ENCODE results near the gene CCDC136. TPM values are rescaled to one million over a fixed set of nuclear protein-coding genes. Genes with fewer than 3 reads are reported as not detected.

CCDC136 gene
- total and polyA plus RNA-seq, 2 experiments from 2014 or later = 27.1 to 55.7 TPM

- Mint-ChIP-seq H3K27ac (no peak overlapping the region), H3K9me3 (no peaks in the 10 kb centered on the region), H3K36me3 (ENCODE audit: low read depth) (peaks cover 32% of the 10 kb centered on the region), H3K4me3 (no peak overlapping the region), H3K4me1 (peaks cover 40% of the 10 kb centered on the region), H3K27me3 (ENCODE audit: insufficient read depth, low read depth, poor library complexity) (peaks cover 13% of the 10 kb centered on the region)
- peak overlapping the region; percentile 92 for H3K4me2 ChIP-seq
- no peaks in the 10 kb centered on the region for H3K27me3 ChIP-seq (ENCODE audit: insufficient read depth)
- 0 out of 2 replicates have a peak, but pooled peaks cover 6% of the 10 kb centered on the region for H3K36me3 ChIP-seq (ENCODE audit: insufficient read depth)
- no peak overlapping the region for H3K27ac ChIP-seq (ENCODE audit: low read depth)
- H3K79me2 ChIP-seq (replicated peaks; ENCODE audit: insufficient read depth) = no peaks in the 10 kb centered on the region
- ATAC-seq = no peak
- no peak overlapping the region for H2AFZ ChIP-seq
- TF ChIP-seq CREB1 (CRISPR knock-in tag; IDR thresholded peaks at IDR 0.05; ENCODE audit: low read depth) = no peak
- TF ChIP-seq ETS1 (IDR thresholded peaks at IDR 0.05) = no peak
- no peak for TF ChIP-seq ZNF114 (CRISPR knock-in tag; IDR thresholded peaks at IDR 0.05)
- TF ChIP-seq EZH2 (IDR thresholded peaks at IDR 0.05; ENCODE audit: low read depth, unreplicated experiment) = no peak
- no peak for TF ChIP-seq NANOG (IDR thresholded peaks at IDR 0.05; ENCODE audit: borderline replicate concordance)
- no peak for TF ChIP-seq ZNF462 (CRISPR knock-in tag; IDR thresholded peaks at IDR 0.05)
- TF ChIP-seq CTCF (conservative IDR thresholded peaks at IDR 0.05; ENCODE audit: low read depth in 2 of 2) = no peak
- no peak for TF ChIP-seq JUNB (IDR thresholded peaks at IDR 0.05; ENCODE audit: unreplicated experiment)
- H4K20me1 ChIP-seq (replicated peaks; ENCODE audit: insufficient read depth) = no peaks in the 10 kb centered on the region; the same call in 1 of the 2 replicates
- 0 out of 2 replicates have a peak, but pooled peaks cover 6% of the 10 kb centered on the region for H3F3A ChIP-seq (replicated peaks; ENCODE audit: low read depth)
- DNase-seq (ENCODE audit: low spot score) = no peak
- H3K9me2 ChIP-seq (ENCODE audit: insufficient read depth) = no peaks in the 10 kb centered on the region
- peaks cover 26% of the 10 kb centered on the region for H3K4me1 ChIP-seq (ENCODE audit: insufficient read depth)
- H3K4me3 ChIP-seq = 0 out of 2 replicates have a peak overlapping the region, but pooled peaks have one; percentile 85
Measured at GRCh38 chr7:128793181-128793547, 1.4 kb downstream of the CCDC136 start.

All from GM23338 (cell line).